DOHH2 (cell line): ENCODE results near the gene PTBP1.
A peak's percentile ranks its signal among the peaks of the same experiment; 100 is the strongest.

Source experiments
- H3F3A ChIP-seq: fragments of 200-600 bp; sonication (generic), shearing (Covaris generic); 2 replicates; pipeline ENCODE4 v1.6.0; 2016; ENCODE audit warnings: antibody characterized with exemption, mild to moderate bottlenecking; ENCODE audit not compliant: control insufficient read depth, insufficient read depth
- H3K27ac ChIP-seq: fragments of 200-600 bp; sonication (generic); 2 replicates; pipeline ENCODE4 v1.5.1; 2014; ENCODE audit warnings: low read depth, mild to moderate bottlenecking, low read length, moderate library complexity
- H3K27me3 ChIP-seq: fragments of 200-600 bp; sonication (generic); 2 replicates; pipeline ENCODE4 v1.6.1; 2014; ENCODE audit warnings: mild to moderate bottlenecking, low read length, mixed read lengths; ENCODE audit not compliant: control insufficient read depth
- H3K36me3 ChIP-seq: fragments of 200-600 bp; sonication (generic); 2 replicates; pipeline ENCODE4 v1.6.1; 2014; ENCODE audit warnings: mild to moderate bottlenecking, low read length, moderate library complexity, mixed read lengths; ENCODE audit not compliant: control insufficient read depth
- H3K4me1 ChIP-seq: fragments of 200-600 bp; sonication (generic); 2 replicates; pipeline ENCODE4 v1.6.1; 2014; ENCODE audit warnings: mild to moderate bottlenecking, low read length, mixed read lengths; ENCODE audit not compliant: control insufficient read depth
- H3K4me2 ChIP-seq: fragments of 200-600 bp; sonication (generic); 2 replicates; pipeline ENCODE4 v1.6.0; 2014; ENCODE audit warnings: mild to moderate bottlenecking, low read length, moderate library complexity
- H3K4me3 ChIP-seq: fragments of 200-600 bp; sonication (generic); 2 replicates; pipeline ENCODE4 v1.5.1; 2014; ENCODE audit warnings: mild to moderate bottlenecking, low read length, mixed read lengths
- H3K79me2 ChIP-seq: fragments of 200-600 bp; sonication (generic); 2 replicates; pipeline ENCODE4 v1.6.1; 2014; ENCODE audit warnings: mild to moderate bottlenecking, low read length, mixed read lengths; ENCODE audit not compliant: control insufficient read depth
- H3K9me2 ChIP-seq: fragments of 200-600 bp; sonication (generic); replicated peaks from 2 replicates; pipeline ENCODE4 v1.6.1; 2014; ENCODE audit warnings: mild to moderate bottlenecking, low read length, mixed read lengths; ENCODE audit not compliant: control insufficient read depth
- H3K9me3 ChIP-seq: fragments of 200-600 bp; sonication (generic); 2 replicates; pipeline ENCODE4 v1.6.1; 2014; ENCODE audit warnings: antibody characterized with exemption, low read length, mixed read lengths; ENCODE audit not compliant: control insufficient read depth, insufficient read depth
- H4K20me1 ChIP-seq: fragments of 200-600 bp; sonication (generic); 2 replicates; pipeline ENCODE4 v1.6.0; 2014; ENCODE audit warnings: low read depth, mild to moderate bottlenecking, antibody characterized with exemption, low read length, moderate library complexity; ENCODE audit not compliant: control insufficient read depth, insufficient read depth
- EZH2phosphoT487 ChIP-seq: fragments of 200-600 bp; sonication (generic); IDR thresholded peaks from 2 replicates; pipeline ENCODE4 v1.6.1; 2017; ENCODE audit warnings: borderline replicate concordance, mild to moderate bottlenecking, antibody characterized with exemption, low read length, moderate library complexity, mixed read lengths
- TF ChIP-seq, protein P1 (sequence below): fragments of 200-600 bp; sonication (generic); IDR thresholded peaks from one replicate; pipeline ENCODE4 v1.5.1; 2014; ENCODE audit warnings: antibody characterized with exemption, mild to moderate bottlenecking, low read depth, low read length; ENCODE audit not compliant: poor library complexity, severe bottlenecking

Gene PTBP1

DNA sequence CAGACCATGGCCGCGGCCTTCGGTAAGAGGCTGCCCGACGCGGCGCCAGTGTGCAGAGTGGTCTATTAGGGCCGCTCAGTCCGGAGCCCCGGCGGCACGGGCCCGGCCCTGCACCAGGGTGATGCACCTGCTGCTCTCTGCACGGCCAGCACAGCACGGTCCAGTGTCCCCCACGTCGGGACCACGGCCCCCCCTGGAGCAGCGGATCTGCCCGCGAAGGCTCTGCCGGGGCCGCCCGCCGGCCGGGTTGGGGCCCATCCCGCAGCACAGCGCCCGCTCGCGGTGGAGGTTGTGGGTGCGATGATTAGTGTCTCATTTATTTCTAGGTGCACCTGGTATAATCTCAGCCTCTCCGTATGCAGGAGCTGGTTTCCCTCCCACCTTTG lies 7.9 kb downstream of the PTBP1 start:
- Histone ChIP-seq H3K27me3 (no peaks in the 10 kb centered on the region), H3F3A (peaks cover 5% of the 10 kb centered on the region), H3K9me3 (no peaks in the 10 kb centered on the region), H4K20me1 (peaks cover 48% of the 10 kb centered on the region), H3K4me1 (peaks cover 5% of the 10 kb centered on the region; the same call in 1 of the 2 replicates), H3K79me2 (peaks cover 78% of the 10 kb centered on the region), H3K36me3 (peaks cover 97% of the 10 kb centered on the region), H3K4me2 (no peak overlapping the region), H3K27ac (no peak overlapping the region), H3K4me3 (no peak overlapping the region), H3K9me2 (no peaks in the 10 kb centered on the region)
- no peak for TF ChIP-seq EZH2phosphoT487
- TF ChIP-seq, protein P1, sequence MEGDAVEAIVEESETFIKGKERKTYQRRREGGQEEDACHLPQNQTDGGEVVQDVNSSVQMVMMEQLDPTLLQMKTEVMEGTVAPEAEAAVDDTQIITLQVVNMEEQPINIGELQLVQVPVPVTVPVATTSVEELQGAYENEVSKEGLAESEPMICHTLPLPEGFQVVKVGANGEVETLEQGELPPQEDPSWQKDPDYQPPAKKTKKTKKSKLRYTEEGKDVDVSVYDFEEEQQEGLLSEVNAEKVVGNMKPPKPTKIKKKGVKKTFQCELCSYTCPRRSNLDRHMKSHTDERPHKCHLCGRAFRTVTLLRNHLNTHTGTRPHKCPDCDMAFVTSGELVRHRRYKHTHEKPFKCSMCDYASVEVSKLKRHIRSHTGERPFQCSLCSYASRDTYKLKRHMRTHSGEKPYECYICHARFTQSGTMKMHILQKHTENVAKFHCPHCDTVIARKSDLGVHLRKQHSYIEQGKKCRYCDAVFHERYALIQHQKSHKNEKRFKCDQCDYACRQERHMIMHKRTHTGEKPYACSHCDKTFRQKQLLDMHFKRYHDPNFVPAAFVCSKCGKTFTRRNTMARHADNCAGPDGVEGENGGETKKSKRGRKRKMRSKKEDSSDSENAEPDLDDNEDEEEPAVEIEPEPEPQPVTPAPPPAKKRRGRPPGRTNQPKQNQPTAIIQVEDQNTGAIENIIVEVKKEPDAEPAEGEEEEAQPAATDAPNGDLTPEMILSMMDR = peak; percentile 36

DNA sequence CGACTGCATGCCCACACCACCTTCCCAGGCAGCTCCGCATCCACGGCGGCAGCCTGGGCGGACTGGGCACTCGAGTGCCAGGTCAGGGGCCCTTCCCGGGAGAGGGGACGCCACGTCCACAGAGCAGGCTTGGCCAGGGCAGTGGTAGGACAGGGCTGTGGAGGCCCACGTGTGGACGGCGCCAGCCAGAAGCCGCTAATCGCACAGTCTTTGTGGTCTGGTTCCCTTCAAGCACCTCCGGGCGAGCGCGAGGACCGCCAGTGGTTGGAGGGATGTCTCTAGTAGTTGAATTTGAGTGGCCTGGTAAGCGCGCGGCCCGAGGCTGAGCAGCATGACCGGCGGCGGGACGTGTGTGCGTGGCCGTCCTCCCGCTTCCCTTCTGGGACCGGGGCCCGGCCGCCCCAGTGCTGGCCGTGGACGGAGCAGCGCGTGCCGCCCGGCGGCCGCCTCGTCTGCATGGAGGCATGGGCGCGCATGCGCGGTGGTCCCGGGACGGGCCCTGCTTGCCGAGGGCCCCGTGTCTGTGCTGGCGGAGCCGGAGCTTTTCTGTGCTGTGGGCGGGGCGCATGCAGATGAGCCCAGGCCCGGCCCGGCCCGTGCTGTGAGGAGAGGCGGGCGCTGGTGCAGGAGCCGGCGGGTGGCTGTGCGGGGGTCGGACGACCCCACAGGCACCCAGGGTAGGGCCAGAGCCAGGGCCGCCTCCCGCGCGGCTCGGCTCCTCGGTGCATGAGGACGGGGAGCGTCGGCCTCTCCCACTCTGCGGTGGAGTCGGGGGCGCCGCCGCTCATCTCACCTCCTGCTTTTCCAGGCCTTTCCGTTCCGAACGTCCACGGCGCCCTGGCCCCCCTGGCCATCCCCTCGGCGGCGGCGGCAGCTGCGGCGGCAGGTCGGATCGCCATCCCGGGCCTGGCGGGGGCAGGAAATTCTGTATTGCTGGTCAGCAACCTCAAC lies 8.6 kb downstream of the PTBP1 start:
- Histone ChIP-seq H3K27ac (no peak overlapping the region), H3K4me1 (no peaks in the 10 kb centered on the region), H3K79me2 (peaks cover 71% of the 10 kb centered on the region), H3K4me3 (no peak overlapping the region), H3K9me3 (no peaks in the 10 kb centered on the region), H3K36me3 (peaks cover 97% of the 10 kb centered on the region), H3K4me2 (no peak overlapping the region), H4K20me1 (peaks cover 41% of the 10 kb centered on the region), H3K27me3 (no peaks in the 10 kb centered on the region), H3F3A (peaks cover 5% of the 10 kb centered on the region), H3K9me2 (no peaks in the 10 kb centered on the region)
- TF ChIP-seq, protein P1 = no peak
- no peak for TF ChIP-seq EZH2phosphoT487

DNA sequence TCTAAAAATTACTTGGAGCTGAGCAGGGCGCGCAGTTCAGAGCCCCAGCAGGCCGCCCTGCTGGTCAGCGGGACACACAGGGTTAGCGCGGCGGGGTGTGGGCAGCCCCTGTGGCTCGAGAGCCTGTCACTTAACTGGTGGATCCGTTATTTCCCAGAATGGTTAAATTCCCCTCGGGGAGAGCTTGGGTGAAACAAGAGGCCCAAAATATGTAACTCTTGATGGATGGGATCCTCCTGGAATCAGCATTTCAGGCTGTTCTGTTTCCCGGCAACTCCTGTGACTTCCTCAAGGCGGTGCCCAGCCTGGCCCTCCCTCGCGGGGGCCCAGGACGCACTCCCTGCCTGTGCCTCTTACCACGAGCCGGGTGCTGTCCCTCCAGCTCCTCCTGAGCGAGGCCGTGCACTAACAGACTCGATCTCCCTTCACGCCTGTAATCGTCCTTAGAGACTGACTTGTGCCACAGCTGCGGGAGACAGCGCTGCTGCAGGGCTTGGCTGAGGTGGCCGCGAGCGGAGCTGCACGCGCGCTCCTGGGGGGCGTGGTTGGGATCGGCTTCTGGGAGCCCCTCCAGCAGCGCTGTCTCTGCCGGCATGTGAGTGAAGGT lies 9.7 kb downstream of the PTBP1 start:
- no peak overlapping the region for H3K27ac ChIP-seq
- peaks cover 12% of the 10 kb centered on the region for H3F3A ChIP-seq
- no peaks in the 10 kb centered on the region for H3K9me2 ChIP-seq
- TF ChIP-seq, protein P1 = no peak
- TF ChIP-seq EZH2phosphoT487 = no peak
- H3K4me2 ChIP-seq = no peak overlapping the region
- H3K4me3 ChIP-seq = no peak overlapping the region
- H3K4me1 ChIP-seq = no peaks in the 10 kb centered on the region
- H3K27me3 ChIP-seq = no peaks in the 10 kb centered on the region
- H3K79me2 ChIP-seq = peaks cover 60% of the 10 kb centered on the region
- no peaks in the 10 kb centered on the region for H3K9me3 ChIP-seq
- peaks cover 31% of the 10 kb centered on the region for H4K20me1 ChIP-seq
- H3K36me3 ChIP-seq = peaks cover 97% of the 10 kb centered on the region
